GM12878 (cell line): ENCODE data around the gene PPP1R1B. TPM values are rescaled to one million over a fixed set of nuclear protein-coding genes. Genes with fewer than 3 reads are reported as not detected.

Experiments
- ATAC-seq: fragments of 200-7000 bp; cut with Tn5 transposase; 3 replicates; pipeline ENCODE4 v1.9.1; 2020; ENCODE audit warnings: mild to moderate bottlenecking, moderate library complexity
- BruUV-seq: library from RNA; stranded (reverse); fragments of 400-500 nt; replicated peaks from 2 replicates; lab custom pipeline; 2021; lab: Mats Ljungman, UMichigan
- CTCF ChIA-PET: fragments of 300-600 bp; sonication (Branson Sonifier 250); formaldehyde crosslinking; extraction: SDS; loops from one replicate; lab custom pipeline; 2021; ENCODE audit warnings: inconsistent platforms; lab: Yijun Ruan, JAX
- POLR2A ChIA-PET: fragments of 350-600 bp; formaldehyde crosslinking; extraction: SDS; loops from one replicate; lab custom pipeline; 2021; ENCODE audit warnings: inconsistent platforms; lab: Charles Lee
- RAD21 ChIA-PET: fragments of 300-600 bp; sonication (Branson Sonifier 250); formaldehyde crosslinking; loops from one replicate; lab custom pipeline; 2023; ENCODE audit warnings: antibody characterized with exemption; ENCODE audit not compliant: unreplicated experiment; lab: Charles Lee
- SMC1A ChIA-PET: fragments of 300-600 bp; sonication (Branson Sonifier 250); formaldehyde crosslinking; loops from one replicate; lab custom pipeline; 2023; ENCODE audit not compliant: unreplicated experiment, uncharacterized antibody; lab: Charles Lee
- DNase-seq: peaks from one replicate; pipeline ENCODE4 v3.0.0-alpha.2; 2011; ENCODE audit warnings: low read depth, low spot score
- FAIRE-seq: peaks from 3 replicates; lab custom pipeline; 2011; peaks lifted over from hg19 to GRCh38; lab: Jason Lieb, UNC
- H2AFZ ChIP-seq: 2 replicates; pipeline ENCODE4 v1.6.0; 2011; ENCODE audit warnings: low read depth, low read length, control low read depth; ENCODE audit not compliant: control insufficient read depth
- H3K27ac ChIP-seq: 2 replicates; pipeline ENCODE4 v1.5.1; 2011; ENCODE audit warnings: control low read depth; ENCODE audit not compliant: control insufficient read depth, insufficient read depth
- H3K27me3 ChIP-seq, 2 experiments: replicated peaks in 1 of 2; 2 replicates each; pipeline versions ENCODE4 v1.6.0 to v1.6.1; 2011; ENCODE audit warnings: low read length in 1 of 2; ENCODE audit not compliant: control insufficient read depth in 2 of 2, insufficient read depth in 2 of 2
- H3K36me3 ChIP-seq, 2 experiments: 2 replicates each; pipeline ENCODE4 v1.5.1; 2011; ENCODE audit warnings: low read length in 1 of 2; ENCODE audit not compliant: control insufficient read depth in 2 of 2, insufficient read depth in 2 of 2
- H3K4me1 ChIP-seq: 2 replicates; pipeline ENCODE4 v1.6.1; 2011; ENCODE audit warnings: mild to moderate bottlenecking, low read length, moderate library complexity, mixed read lengths; ENCODE audit not compliant: control insufficient read depth, insufficient read depth
- H3K4me2 ChIP-seq: 2 replicates; pipeline ENCODE4 v1.6.0; 2011; ENCODE audit warnings: control low read depth; ENCODE audit not compliant: control insufficient read depth, insufficient read depth
- H3K4me3 ChIP-seq: fragments of 200-600 bp; sonication (generic); 2 replicates; pipeline ENCODE4 v1.5.1; 2016
- H3K79me2 ChIP-seq: 2 replicates; pipeline ENCODE4 v1.6.0; 2011; ENCODE audit warnings: low read length; ENCODE audit not compliant: control insufficient read depth, insufficient read depth
- H3K9ac ChIP-seq: 2 replicates; pipeline ENCODE4 v1.8.0; 2011; ENCODE audit warnings: low read length, control low read depth, mixed read lengths; ENCODE audit not compliant: control insufficient read depth, insufficient read depth
- H3K9me3 ChIP-seq: replicated peaks from 3 replicates; pipeline ENCODE4 v1.5.1; 2011; ENCODE audit warnings: mild to moderate bottlenecking, low read length; ENCODE audit not compliant: control insufficient read depth, insufficient read depth
- H4K20me1 ChIP-seq: 2 replicates; pipeline ENCODE4 v1.6.0; 2011; ENCODE audit not compliant: control insufficient read depth, insufficient read depth
- CBFB ChIP-seq: IDR thresholded peaks from 2 replicates; pipeline ENCODE4 v1.6.1; 2016; ENCODE audit warnings: antibody characterized with exemption, low read depth
- CHD2 ChIP-seq: IDR thresholded peaks from 2 replicates; pipeline ENCODE4 v1.6.1; 2011; ENCODE audit warnings: low read depth, low read length, improper control_type of control experiment, borderline replicate concordance
- EP300 ChIP-seq, 2 experiments: fragments of 150-350 bp in 1 of 2; IDR thresholded peaks; 2 replicates each; pipeline ENCODE4 v1.6.1; 2011 to 2012; ENCODE audit warnings: low read depth in 2 of 2, low read length in 2 of 2, borderline replicate concordance in 1 of 2, improper control_type of control experiment in 1 of 2, inconsistent platforms in 1 of 2; ENCODE audit not compliant: control insufficient read depth in 1 of 2
- FOS ChIP-seq: IDR thresholded peaks from 3 replicates; pipeline ENCODE4 v1.6.1; 2011; ENCODE audit warnings: borderline replicate concordance; ENCODE audit not compliant: insufficient read length; ENCODE audit errors: extremely low read depth
- FOXM1 ChIP-seq: IDR thresholded peaks from 2 replicates; pipeline ENCODE4 v1.6.1; 2012; ENCODE audit warnings: low read depth, mild to moderate bottlenecking, inconsistent platforms, low read length, moderate library complexity
- IKZF2 ChIP-seq, 2 experiments: fragments of 450-650 bp; IDR thresholded peaks; 2 replicates each; pipeline ENCODE4 v1.6.1; 2017; ENCODE audit warnings: mild to moderate bottlenecking in 2 of 2, moderate library complexity in 2 of 2
- JUNB ChIP-seq: IDR thresholded peaks from 2 replicates; pipeline ENCODE4 v1.6.1; 2016; ENCODE audit warnings: antibody characterized with exemption, mild to moderate bottlenecking
- JUND ChIP-seq: IDR thresholded peaks from 2 replicates; pipeline ENCODE4 v1.6.1; 2012; ENCODE audit warnings: low read depth, mild to moderate bottlenecking, low read length, improper control_type of control experiment, moderate library complexity
- MAX ChIP-seq: IDR thresholded peaks from 2 replicates; pipeline ENCODE4 v1.6.1; 2012; ENCODE audit warnings: low read depth, low read length, improper control_type of control experiment
- NR2C1 ChIP-seq: fragments of 450-650 bp; IDR thresholded peaks from 2 replicates; pipeline ENCODE4 v1.6.1; 2017; ENCODE audit warnings: antibody characterized with exemption, mild to moderate bottlenecking, moderate library complexity
- NRF1 ChIP-seq: conservative IDR thresholded peaks from 2 replicates; pipeline ENCODE4 v1.6.1; 2011; ENCODE audit warnings: mild to moderate bottlenecking, low read depth, low read length, improper control_type of control experiment
- SIX5 ChIP-seq: IDR thresholded peaks from 2 replicates; pipeline ENCODE4 v1.6.1; 2011; ENCODE audit warnings: mild to moderate bottlenecking, low read depth, low read length, moderate library complexity; ENCODE audit not compliant: severe bottlenecking
- SREBF1 ChIP-seq: IDR thresholded peaks from 2 replicates; pipeline ENCODE4 v1.6.1; 2012; ENCODE audit warnings: mild to moderate bottlenecking, low read length
- USF2 ChIP-seq: IDR thresholded peaks from 2 replicates; pipeline ENCODE4 v1.6.1; 2011; ENCODE audit warnings: low read depth, low read length, improper control_type of control experiment, borderline replicate concordance
- ZZZ3 ChIP-seq: IDR thresholded peaks from 2 replicates; pipeline ENCODE4 v1.6.1; 2011; ENCODE audit warnings: low read depth; ENCODE audit not compliant: control insufficient read depth, insufficient read length
- WGBS: methylation state at CpG from one replicate; pipeline ENCODE4 v1.1.6; 2016; ENCODE audit warnings: low lambda C conversion rate; ENCODE audit not compliant: insufficient replicate concordance, insufficient coverage; ENCODE audit errors: missing lambda C conversion rate; 5-methylcytosine and 5-hydroxymethylcytosine counted together
- in situ Hi-C: fragments of 300-500 bp; cut with MboI; formaldehyde crosslinking; loops from 9 replicates; pipeline ENCODE4 v1.14.3; 2018; ENCODE audit warnings: mixed read lengths
- intact Hi-C: fragments of 100-400 bp; cut with micrococcal nuclease; formaldehyde crosslinking; loops from one replicate; pipeline ENCODE4 v1.14.2; 2022; ENCODE audit not compliant: unreplicated experiment
- polyA plus RNA-seq, 11 experiments: library from polyadenylated mRNA; depleted of rRNA in 4 of 11; unstranded in 6 of 11; stranded (reverse) in 5 of 11; fragments of >200 nt; fragmentation: Nextera tagmentation in 4 of 11; fragmentation: Illumina TruSeq in 1 of 11; extraction: Ambion mirVana in 4 of 11; extraction: Trizol in 1 of 11; gene quantifications; 1 replicate in 1 of 11; 2 replicates in 10 of 11; pipeline versions ENCODE4 v1.2.1 to v1.2.3, GENCODE V29; 2011 to 2016; ENCODE audit warnings: inconsistent platforms in 2 of 11, missing spikeins in 2 of 11, low read depth in 1 of 11
- total RNA-seq, 4 experiments: library from RNA; depleted of rRNA in 3 of 4; stranded (reverse); fragments of >200 nt in 3 of 4; fragmentation: Illumina TruSeq in 1 of 4; extraction: Trizol in 1 of 4; gene quantifications; 2 replicates each; pipeline versions ENCODE4 v1.2.1 to v1.2.3, GENCODE V29; 2013 to 2021

PPP1R1B gene
- total and polyA plus RNA-seq, 10 of the 15 experiments (the other 5 are each of a cell fraction or from before 2014, with no cell fraction given): 0.08 TPM; not detected in 9

GRCh38 chr17:39667262-39667944, 40.7 kb downstream of the PPP1R1B start:
- Histone ChIP-seq H3K27ac (no peak overlapping the region), H3K9me3 (no peaks in the 10 kb centered on the region), H3K4me2 (no peak overlapping the region), H3K4me3 (no peak overlapping the region), H3K27me3 (peaks cover 4 to 6% of the 10 kb centered on the region in 2 experiments; a peak in 3 of 4 replicates), H4K20me1 (no peaks in the 10 kb centered on the region; the same call in 1 of the 2 replicates), H2AFZ (no peak overlapping the region), H3K9ac (no peak overlapping the region), H3K79me2 (no peaks in the 10 kb centered on the region), H3K36me3 (peaks cover 0 to 5% of the 10 kb centered on the region in 2 experiments; a peak in 2 of 4 replicates), H3K4me1 (no peaks in the 10 kb centered on the region)
- intact Hi-C loops (no loop called here), in situ Hi-C loops (no loop called here)
- TF ChIP-seq NR2C1 (no peak), USF2 (no peak), CHD2 (no peak), ZZZ3 (no peak), SREBF1 (no peak), CBFB (no peak), SIX5 (no peak), FOXM1 (no peak), JUND (no peak), IKZF2 (IDR thresholded peaks at IDR 0.05) (no peak), NRF1 (no peak), EP300 (IDR thresholded peaks at IDR 0.05; ENCODE audit: borderline replicate concordance in 1 of 2, control insufficient read depth in 1 of 2, low read depth in 2 of 2, low read length in 2 of 2) (no peak), MAX (no peak), JUNB (no peak), FOS (no peak)
- POLR2A ChIA-PET: interaction anchor here (0.7 kb wide), 1 partner anchor 31 kb away, joined by 4 read pairs; no protein-coding TSS in a partner anchor
- WGBS: 32% methylated on average over 28 of the region's 49 CpGs
- CTCF ChIA-PET: interaction anchor here (0.6 to 9.1 kb wide), 6 partner anchors 10 to 45 kb away, joined by 3 to 114 read pairs (median 4); no protein-coding TSS in a partner anchor
- BruUV-seq: no TSS peak
- peak; percentile 15; the same call in 1 of the 3 replicates for ATAC-seq
- RAD21 ChIA-PET: no interaction called here
- SMC1A ChIA-PET: interaction anchor here (1.5 kb wide), 1 partner anchor 46 kb away, joined by 6 read pairs; no protein-coding TSS in a partner anchor
- no peak for FAIRE-seq
- DNase-seq: no peak
